Measurements from ENCODE around the gene AGBL3.
"Not testable (repeated sequence)": the region's sequence is repeated elsewhere in the genome, so short reads cannot be mapped to it uniquely, and the experiment has no call there.

Gene AGBL3

GRCh38 chr7:135168489-135169140 lies 182.3 kb downstream of the AGBL3 start:
- no peak for DNase-seq (ENCODE audit: low read depth)

DNA sequence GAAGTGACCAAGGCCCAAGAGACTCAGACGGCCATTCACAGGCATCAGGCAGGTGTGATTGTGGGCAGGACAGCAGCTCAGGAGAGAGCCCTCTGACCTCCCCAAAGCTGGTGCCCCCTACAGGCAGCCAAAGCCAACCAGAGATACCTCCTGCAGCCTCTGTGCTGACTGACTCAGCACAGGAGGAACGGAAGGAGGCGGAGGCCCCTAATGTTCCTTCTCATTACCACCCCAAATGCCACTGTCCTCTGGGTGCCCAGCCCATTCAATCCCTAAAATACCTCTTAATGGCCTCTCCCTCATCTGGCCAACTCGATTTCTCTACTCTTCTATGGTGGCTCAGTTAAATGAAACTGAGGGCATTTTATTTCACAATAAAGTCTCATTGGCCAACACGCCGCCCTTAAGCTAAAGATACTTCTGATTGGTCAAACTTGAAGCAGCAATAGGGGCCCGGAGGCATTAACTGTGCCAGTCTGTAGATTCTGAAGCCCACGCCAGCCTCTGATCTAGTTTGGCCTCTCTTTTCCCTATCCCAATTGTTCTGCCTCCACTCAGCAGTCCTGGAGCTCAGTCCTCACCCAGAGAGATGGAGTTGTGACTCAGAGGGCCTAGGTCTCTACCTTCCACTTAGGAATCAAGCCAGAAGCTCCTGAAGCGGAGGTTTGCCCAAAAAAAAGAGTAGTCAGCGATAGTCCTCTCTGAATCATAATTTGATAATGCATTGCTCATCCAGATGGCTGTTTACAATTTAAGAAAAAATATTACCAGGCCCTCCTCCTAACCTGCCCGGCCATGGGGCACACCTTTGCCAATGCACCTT lies 183.0 kb downstream of the AGBL3 start:
- no peak for DNase-seq (ENCODE audit: low read depth)

DNA sequence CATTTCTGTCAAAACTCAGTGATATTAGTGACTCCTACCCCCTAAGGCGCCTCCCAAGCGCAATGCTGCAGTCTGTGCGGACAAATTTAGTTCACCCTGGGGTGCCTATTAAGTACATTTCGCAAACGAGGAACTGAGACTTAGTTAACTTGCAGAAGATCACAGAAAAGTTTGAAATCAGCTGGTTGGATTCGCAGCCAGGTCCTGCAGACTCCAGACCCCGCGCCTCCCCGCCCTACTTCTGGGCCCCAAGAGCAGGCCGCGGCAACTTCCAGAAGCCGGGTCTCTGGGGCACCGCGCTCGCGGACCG lies 183.6 kb downstream of the AGBL3 start:
- DNase-seq (ENCODE audit: low read depth), result no peak

DNA sequence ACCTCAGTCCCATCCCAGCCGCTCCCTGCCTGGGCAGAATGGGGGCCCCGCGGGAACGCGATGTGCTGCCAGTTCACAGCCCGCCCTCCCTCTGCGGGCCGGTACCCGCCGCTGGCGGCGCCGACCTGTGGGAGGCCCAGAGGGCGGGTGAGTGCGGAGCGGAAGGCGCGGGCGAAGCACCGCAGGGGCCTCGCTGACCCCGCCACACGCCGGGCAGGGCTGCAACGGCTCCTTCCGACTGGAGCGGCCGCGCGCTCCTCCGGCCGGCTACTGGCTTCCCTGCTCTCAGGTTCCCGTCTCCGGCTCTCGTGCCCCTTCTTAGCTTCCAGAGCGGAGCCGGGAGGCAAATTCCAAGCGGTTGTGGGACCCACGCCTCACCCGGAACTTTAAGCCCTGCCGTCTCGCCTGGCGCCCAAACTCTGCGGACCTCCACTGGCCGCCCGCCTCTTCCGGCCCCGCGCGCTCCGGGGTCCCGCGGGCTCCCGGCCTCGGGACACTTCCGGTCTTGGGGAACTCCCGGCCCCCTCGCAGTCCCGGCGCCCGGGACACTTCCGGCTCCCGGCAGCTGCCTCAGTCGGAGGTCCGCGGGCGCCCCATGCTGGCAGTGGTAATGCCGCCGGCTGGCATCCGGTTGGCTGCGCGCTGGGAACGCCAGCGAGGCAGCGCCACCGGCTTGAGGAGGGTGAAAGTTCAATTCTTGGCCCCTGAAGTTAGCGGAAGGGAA lies 184.1 kb downstream of the AGBL3 start, which contains the start of gene CYREN:
CYREN (minus strand) TSS at position 434 of the 724 bp plus-strand sequence. CDS start 1,785 bp downstream, outside the sequence.
- peak; percentile 71 for DNase-seq (ENCODE audit: low read depth)

DNA sequence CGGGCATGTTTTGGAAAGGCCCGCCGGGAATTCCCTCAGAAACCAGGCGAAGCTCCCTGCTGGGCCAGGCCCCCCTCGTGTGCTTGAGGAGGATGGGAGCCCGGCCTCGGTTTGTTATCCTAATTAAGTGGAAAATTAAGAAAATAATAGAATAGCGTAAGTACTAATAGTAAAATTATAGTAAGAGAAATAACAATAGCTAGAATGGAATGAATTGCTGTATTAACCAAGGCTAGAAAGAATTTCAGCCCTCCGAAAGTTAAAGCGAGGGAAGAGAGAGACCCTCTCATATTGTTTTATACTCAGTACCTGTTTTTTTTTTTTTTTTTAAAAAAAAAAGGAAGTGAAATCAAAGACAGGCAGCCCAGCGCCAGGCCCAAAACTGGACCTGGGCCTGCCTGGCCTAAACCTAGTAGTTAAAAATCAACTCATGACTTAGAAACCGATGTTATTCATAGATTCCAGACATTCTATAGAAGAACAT lies 184.7 kb downstream of the AGBL3 start:
- not testable (repeated sequence) for DNase-seq (ENCODE audit: low read depth)

DNA sequence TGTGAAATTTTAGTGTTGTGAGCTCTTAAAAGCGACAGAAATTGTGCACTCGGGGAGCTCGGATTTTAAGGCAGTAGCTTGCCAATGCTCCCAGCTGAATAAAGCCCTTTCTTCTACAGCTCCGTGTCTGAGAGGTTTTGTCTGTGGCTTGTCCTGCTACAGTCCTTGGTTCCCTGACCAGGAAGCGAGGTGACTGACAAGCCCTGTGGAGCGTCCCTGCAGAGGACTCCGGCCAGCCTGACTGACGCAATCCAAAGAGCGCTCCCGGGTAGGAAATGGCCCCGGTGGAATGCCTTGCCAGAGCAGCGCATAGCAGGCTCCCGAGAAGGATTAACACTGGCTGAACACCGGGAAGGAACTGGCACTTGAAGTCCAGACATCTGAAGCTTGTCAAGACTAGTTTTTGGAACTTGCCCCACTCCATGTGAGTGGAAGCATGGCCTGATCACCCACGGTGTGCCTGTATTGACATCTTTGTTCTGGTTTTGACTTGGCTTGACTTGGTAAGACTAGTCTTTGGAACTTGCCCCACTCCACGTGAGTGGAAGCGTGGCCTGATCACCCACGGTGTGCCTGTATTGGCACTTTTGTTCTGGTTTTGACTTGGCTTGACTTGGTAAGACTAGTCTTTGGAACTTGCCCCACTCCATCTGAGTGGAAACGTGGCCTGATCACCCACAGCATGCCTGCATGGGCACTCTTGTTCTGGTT lies 185.4 kb downstream of the AGBL3 start:
- DNase-seq (ENCODE audit: low read depth), result not testable (repeated sequence)

GRCh38 chr7:135173916-135174315 lies 187.6 kb downstream of the AGBL3 start:
- not testable (repeated sequence) for DNase-seq (ENCODE audit: low read depth)

- no peak for DNase-seq (ENCODE audit: low read depth)
Measured at GRCh38 chr7:135174941-135175340, 188.6 kb downstream of the AGBL3 start.

GRCh38 chr7:135175931-135176330 lies 189.6 kb downstream of the AGBL3 start:
- no peak for DNase-seq (ENCODE audit: low read depth)

- no peak for DNase-seq (ENCODE audit: low read depth)
Measured at GRCh38 chr7:135177028-135177696, 190.9 kb downstream of the AGBL3 start.

- no peak for DNase-seq (ENCODE audit: low read depth)
Measured at GRCh38 chr7:135178364-135178763, 192.1 kb downstream of the AGBL3 start.

DNA sequence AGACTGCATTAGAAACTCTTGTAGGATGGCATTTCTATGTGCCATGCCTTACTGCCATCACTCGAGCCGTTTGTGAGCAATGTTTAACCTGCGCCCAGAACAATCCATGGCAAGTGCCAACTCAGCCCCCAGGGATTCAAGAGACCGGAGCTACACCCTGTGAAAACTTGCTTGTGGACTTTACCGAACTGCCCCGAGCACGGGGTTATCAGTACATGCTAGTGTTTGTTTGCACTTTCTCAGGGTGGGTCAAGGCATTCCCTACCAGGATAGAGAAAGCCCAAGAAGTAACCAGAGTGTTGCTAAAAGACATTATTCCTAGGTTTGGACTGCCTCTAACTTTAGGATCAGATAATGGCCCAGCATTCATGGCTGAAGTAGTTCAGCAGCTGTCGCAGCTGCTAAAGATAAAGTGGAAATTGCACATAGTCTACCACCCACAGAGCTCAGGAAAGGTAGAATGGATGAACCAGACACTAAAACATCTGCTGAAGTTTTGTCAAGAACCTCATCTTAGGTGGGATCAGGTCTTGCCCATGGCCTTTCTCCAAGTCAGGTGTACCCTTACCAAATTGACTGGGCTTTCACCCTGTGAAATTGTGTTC lies 193.1 kb downstream of the AGBL3 start:
- no peak for DNase-seq (ENCODE audit: low read depth)

GRCh38 chr7:135180122-135180521 lies 193.8 kb downstream of the AGBL3 start:
- no peak for DNase-seq (ENCODE audit: low read depth)

GRCh38 chr7:135181261-135181928 lies 195.1 kb downstream of the AGBL3 start:
- no peak for DNase-seq (ENCODE audit: low read depth)

GRCh38 chr7:135181929-135182678 lies 195.8 kb downstream of the AGBL3 start:
- DNase-seq (ENCODE audit: low read depth), result no peak

DNA sequence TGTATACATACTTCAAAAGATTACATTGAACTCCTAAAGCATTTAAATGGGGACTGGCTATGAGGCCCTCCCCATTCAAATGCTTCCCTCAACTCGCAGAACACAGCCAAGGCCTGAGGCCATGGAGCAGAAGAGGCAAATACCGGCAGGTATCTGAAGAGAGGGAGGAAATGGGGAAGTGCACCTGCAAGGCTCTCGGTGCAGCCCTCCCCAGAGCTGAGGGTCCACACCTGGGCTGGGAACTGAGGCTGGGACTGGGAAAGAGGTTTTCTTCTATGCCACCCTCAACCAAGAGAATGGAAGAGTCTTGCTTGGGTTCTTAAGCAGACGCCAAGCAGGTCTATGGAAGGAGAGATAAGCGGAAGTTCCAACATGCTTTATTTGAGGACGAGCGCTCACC lies 197.2 kb downstream of the AGBL3 start:
- no peak for DNase-seq (ENCODE audit: low read depth)

- DNase-seq (ENCODE audit: low read depth), result no peak
Measured at GRCh38 chr7:135184254-135184841, 198.0 kb downstream of the AGBL3 start.

All from CMK (cell line).